IPS-11a (cell line): ENCODE data around the gene GPBP1.
A peak's percentile ranks its signal among the peaks of the same experiment; 100 is the strongest.
"Not testable (repeated sequence)": the region's sequence is repeated elsewhere in the genome, so short reads cannot be mapped to it uniquely, and the experiment has no call there.

ENCODE experiments used
- H3K4me3 ChIP-seq: one replicate; pipeline ENCODE4 v1.5.1; 2013; ENCODE audit warnings: low read depth, low read length, control low read depth

Gene GPBP1

DNA sequence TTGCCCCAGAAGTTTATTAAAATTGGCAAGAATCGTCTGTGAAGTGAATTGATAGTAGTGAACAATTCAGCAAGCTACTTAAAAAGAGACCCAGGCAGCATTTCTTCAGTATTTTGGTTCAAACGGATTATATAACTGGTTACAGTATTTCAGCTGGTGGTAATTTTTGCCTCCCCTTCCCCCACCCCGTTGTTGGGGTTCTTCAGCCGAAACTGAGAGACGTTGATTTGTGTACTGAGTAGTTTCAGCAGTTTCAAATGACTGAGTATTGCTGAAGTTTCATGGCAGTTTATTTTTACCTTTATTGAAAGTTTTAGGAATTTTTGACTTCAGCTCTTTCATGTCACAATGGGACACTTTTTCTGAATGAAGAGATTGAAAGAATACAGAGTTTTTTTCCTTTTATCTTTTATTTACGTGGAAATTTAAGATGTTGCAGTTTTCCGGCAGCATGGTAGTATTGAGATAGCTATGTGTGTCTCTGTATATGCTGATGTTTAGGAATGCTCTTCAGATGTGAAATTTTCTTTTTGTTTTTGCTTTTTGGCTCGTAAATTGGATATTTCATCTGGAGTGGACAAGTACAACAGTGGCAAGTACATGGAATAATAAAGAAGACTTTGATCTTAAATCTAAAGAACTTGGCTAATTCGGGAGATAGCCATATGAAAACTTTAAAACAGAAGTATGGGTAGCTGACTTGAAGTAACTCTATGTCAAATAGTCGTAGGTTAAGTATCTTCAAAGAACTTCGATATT is 1.9 kb downstream of the GPBP1 start:
- H3K4me3 ChIP-seq = peak overlapping the region; percentile 71

- H3K4me3 ChIP-seq = peak overlapping the region; percentile 71
Measured at GRCh38 chr5:57176350-57176857, 2.5 kb downstream of the GPBP1 start.

DNA sequence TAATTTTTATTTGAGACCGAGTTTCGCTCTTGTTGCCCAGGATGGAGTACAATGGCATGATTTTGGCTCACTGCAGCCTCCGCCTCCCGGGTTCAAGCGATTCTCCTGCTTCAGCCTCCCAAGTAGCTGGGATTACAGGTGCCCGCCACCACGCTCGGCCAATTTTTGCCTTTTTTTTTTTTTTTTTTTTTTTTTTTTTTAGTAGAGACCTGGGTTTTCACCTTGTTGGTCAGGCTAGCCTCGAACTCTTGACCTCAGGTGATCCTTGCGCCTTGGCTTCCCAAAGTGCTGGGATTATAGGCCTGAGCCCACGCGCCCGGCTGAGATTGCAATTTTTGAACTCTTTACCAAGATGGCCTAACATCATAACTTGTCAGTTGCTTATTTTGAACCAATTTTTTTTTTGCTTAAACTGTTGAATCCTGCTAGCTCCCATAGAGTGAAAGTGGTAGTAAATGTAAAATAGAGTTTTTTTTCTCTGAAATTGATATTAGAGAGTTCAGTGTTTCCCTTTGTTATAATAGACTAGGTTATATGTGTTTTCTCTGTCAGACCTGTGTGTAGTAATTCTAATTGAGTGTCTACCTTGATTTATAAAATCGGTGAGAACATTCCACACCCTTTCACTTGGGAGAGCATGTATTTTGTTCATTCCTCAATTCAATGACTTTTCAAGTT is 3.8 kb downstream of the GPBP1 start:
- no peak overlapping the region for H3K4me3 ChIP-seq

- peak overlapping the region; percentile 14 for H3K4me3 ChIP-seq
Measured at GRCh38 chr5:57178238-57178637, 4.4 kb downstream of the GPBP1 start.

- no peak overlapping the region for H3K4me3 ChIP-seq
Measured at GRCh38 chr5:57179262-57180200, 5.7 kb downstream of the GPBP1 start.

DNA sequence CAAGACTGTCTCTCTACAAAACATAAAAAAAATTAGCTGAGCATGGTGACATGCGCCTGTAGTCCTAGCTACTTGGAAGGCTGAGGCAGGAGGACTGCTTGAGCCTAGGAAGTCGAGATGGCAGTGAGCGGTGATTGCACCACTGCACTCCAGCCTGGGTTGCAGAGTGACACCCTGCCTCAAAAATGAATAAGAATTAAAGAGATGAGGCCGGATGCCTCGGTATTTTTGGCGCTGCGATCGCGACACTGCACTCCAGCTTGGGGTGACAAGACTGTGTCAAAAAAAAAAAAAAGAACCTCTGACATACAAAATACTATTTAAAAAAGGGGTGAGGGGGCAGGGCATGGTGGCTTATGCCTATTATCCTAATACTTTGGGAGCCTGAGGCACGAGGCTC is 7.3 kb downstream of the GPBP1 start:
- no peak overlapping the region for H3K4me3 ChIP-seq

GRCh38 chr5:57184322-57184721 is 10.5 kb downstream of the GPBP1 start:
- no peak overlapping the region for H3K4me3 ChIP-seq

GRCh38 chr5:57185313-57185712 is 11.5 kb downstream of the GPBP1 start:
- no peak overlapping the region for H3K4me3 ChIP-seq

GRCh38 chr5:57186194-57186593 is 12.3 kb downstream of the GPBP1 start:
- no peak overlapping the region for H3K4me3 ChIP-seq

DNA sequence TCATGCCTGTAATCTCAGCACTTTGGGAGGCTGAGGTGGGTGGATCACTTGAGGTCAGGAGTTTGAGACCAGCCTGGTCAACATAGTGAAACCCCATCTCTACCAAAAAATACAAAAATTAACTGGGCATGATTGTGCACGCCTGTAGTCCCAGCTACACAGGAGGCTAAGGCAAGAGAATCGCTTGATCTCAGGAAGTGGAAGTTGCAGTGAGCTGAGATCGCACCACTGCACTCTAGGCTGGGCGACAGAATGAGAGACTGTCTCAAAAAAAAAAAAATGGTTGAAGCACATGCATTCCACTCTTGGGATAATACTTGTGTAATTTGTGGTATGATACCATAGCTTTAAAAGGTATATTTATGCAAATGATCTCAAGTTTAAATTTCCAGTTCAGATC is 14.1 kb downstream of the GPBP1 start:
- not testable (repeated sequence) for H3K4me3 ChIP-seq

DNA sequence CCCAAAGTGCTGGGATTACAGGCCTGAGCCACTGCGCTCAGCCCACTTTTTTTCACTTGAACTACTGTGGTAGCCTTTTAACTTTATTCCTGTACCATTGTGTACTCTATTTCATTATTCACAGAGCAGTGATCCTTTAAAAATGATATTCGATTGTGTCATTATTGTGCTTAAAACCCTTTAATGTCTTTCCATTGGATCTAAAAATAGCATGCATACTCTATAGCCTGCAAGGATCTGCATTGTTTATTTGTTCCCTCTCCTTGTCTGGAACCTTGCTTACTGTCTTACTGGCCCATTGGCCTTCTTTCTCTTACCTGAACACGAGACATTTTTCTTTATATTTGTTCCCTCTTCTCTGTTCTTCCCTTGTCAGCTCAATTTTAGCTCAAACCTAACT is 15.7 kb downstream of the GPBP1 start:
- no peak overlapping the region for H3K4me3 ChIP-seq

DNA sequence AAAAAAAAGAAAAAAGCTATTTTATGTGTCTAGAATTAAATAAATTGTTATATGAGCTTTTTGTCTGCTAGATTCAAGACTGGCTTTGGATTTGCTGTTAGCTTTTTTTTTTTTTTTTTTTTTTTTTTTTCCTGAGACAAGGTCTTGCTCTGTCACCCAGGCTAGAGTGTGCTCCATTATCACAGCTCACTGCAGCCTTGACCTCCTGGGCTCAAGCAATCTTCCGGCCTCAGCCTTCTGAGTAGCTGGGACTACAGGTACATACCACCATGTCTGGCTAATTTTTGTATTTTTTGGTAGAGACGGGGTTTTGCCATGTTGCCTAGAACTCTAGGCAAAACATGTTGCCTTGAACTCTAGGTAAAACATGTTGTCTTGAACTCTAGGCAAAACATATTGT is 16.7 kb downstream of the GPBP1 start:
- H3K4me3 ChIP-seq = no peak overlapping the region

GRCh38 chr5:57191163-57191562 is 17.3 kb downstream of the GPBP1 start:
- no peak overlapping the region for H3K4me3 ChIP-seq

- H3K4me3 ChIP-seq = no peak overlapping the region
Measured at GRCh38 chr5:57191986-57192385, 18.1 kb downstream of the GPBP1 start.

- H3K4me3 ChIP-seq = not testable (repeated sequence)
Measured at GRCh38 chr5:57192832-57193231, 19.0 kb downstream of the GPBP1 start.

DNA sequence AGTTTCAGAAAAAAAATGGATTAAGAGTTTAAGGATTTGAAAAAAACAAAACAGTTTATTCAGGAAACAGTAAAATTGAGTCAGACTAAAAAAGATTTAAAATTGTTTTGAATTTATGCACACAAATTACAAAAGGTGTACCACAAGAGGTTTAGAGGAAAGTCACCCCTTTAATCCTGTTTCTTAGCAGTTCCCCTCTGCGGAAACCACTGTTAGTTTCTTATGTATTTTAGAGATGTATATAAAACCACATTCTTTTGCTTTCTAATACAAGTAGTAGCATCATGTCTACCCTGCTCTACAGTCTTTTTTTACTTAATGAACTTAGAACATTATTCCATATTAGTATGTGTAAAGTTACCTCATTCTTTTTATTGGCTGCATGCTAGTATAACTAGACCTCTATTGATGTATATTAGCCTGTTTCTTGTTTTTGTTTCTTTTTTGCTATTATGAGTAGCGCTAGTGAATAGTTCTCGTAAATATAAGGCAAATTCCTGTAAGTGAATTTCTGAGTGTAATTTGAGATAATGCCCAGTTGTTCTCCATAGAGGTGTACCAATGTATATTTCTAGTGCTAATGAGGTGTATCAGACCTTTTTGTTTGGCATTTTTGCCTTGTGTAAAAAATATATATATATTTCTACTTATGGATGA is 20.0 kb downstream of the GPBP1 start:
- no peak overlapping the region for H3K4me3 ChIP-seq

DNA sequence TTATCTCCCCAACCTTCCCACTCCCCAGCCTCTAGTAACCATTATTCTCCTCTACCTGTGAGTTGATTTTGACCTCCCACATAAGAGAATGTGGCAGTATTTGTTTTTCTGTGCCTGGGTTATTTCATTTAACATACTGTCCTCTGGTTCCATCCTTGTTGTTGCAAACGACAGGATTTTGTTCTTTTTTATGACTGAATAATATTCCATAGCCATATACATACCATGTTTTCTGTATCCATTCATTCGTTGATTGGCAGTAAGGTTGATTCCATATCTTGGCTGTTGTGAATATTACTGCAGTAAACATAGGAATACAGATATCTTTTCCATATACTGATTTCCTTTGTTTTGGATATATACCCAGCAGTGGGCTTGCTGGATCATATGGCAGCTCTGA is 20.8 kb downstream of the GPBP1 start:
- no peak overlapping the region for H3K4me3 ChIP-seq

- no peak overlapping the region for H3K4me3 ChIP-seq
Measured at GRCh38 chr5:57195060-57195459, 21.2 kb downstream of the GPBP1 start.

- no peak overlapping the region for H3K4me3 ChIP-seq
Measured at GRCh38 chr5:57199866-57200265, 26.0 kb downstream of the GPBP1 start.

DNA sequence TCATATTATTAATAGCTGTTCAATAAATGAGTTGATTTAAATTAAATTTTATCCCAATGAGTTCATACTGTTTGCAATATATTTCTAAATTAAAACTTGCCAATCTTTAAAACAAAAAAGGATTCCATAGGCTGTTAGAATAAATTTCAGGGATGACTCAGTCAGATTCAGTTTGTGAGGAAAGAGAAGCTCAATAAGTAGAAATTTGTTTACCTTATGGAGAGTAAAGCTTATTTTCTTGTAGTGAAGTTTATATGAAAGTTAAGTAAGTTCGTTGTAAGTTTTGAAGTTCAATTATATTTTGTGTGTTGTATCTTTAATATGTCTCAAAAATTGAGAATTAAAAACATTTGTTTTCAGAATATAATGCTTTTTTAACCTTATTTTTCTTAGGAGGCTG is 29.0 kb downstream of the GPBP1 start:
- no peak overlapping the region for H3K4me3 ChIP-seq
